ENCODE data around the gene KCNB1.

GRCh38 chr20:49503176-49503575 is 20.7 kb upstream of the KCNB1 start:
- TF ChIP-seq CTCF (IDR thresholded peaks at IDR 0.05; ENCODE audit: low read depth, low read length) = no peak
- no peak for TF ChIP-seq POLR2A (IDR thresholded peaks at IDR 0.05; ENCODE audit: extremely low read depth, insufficient read length)
- TF ChIP-seq MAX (IDR thresholded peaks at IDR 0.05; ENCODE audit: low read depth, low read length) = no peak

All from NB4 (cell line).